Activated naive CD4-positive, alpha-beta T cell (primary cell): ENCODE results near the gene MAPK1IP1L.

ENCODE experiments used
- DNase-seq, 4 experiments: peaks; one replicate each; lab custom pipeline; 2025; lab: John Stamatoyannopoulos, UW

Gene MAPK1IP1L

DNA sequence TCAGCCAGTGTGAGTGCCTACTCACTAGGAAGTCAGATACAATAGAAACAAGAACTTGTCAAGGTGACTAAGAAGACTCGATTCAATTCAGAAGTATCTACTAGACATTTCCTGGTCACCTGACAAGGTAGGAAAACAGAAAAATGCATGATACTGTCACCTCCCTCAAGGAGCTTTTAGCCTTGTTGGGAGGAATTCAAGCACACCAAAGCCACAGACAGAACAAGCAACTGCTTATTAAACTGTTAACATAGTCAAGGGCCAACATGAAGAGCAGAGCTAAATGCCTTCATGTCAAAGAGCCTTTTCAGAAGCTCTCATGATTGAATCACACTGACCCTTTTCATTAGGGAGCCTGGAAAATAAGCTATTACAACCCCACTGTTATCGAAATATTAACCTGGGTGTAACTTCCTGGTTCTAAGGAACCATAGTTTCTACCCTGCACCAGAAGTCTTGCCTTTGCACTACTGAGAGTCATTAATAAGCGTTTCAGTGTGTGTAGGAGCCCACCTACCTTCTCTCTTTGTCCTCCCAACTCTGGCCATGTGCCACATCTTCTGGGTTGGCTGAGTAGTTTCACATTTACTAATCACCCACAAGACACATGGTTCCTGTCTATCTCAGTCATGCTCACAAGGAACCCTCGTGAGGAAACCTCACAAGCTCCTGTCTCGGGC lies 46.6 kb downstream of the MAPK1IP1L start:
- no peak for DNase-seq

DNA sequence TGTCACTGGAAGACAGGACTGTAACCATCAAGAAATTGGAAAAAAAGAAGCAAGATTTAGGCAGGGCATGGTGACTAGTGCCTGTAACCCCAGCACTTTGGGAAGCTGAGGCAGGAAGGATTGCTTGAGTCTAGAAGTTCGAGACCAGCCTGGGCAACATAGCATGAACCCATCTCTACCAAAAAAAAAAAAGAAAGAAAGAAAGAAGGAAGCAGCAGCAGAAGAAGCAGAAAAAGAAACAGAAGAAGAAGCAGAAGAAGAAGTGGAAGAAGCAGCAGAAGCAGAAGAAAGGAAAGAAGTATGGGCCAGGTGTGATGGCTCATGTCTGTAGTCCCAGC lies 47.1 kb downstream of the MAPK1IP1L start:
- DNase-seq: no peak

DNA sequence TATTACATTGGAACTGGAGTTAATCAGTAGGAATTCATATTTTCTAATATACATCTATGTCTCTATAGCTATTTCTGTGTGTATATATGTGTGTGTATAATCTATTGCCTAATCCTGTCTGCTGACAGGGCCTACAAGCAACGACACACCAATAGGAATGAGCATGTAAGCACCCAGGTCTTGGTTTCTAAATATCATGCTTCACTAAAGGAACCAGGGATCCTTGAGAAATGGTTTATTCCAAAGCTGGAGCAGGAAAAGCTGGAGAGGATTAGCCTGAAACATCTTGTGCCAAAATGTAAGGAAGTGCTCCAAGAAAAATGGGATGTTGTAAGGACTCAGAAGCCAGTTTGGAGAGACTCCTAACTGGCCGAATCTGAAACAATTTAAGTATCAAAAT lies 48.3 kb downstream of the MAPK1IP1L start:
- DNase-seq: no peak

DNA sequence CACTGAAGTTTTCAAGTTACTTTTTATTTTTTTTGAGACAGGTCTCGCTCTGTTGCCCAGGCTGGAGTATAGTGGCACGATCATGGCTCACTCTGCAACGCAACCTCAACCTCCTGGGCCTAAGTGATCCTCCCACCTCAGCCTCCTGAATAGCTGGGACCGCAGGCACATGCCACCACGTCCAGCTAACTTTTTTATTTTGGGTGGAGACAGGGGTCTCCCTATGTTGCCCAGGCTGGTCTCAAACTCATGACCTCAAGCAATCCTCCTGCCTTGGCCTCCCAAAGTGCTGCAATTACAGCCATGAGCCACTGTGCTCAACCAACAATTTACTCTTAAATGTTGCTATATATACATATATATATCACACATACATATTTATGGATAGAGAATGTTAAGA lies 50.3 kb downstream of the MAPK1IP1L start:
- no peak for DNase-seq

DNA sequence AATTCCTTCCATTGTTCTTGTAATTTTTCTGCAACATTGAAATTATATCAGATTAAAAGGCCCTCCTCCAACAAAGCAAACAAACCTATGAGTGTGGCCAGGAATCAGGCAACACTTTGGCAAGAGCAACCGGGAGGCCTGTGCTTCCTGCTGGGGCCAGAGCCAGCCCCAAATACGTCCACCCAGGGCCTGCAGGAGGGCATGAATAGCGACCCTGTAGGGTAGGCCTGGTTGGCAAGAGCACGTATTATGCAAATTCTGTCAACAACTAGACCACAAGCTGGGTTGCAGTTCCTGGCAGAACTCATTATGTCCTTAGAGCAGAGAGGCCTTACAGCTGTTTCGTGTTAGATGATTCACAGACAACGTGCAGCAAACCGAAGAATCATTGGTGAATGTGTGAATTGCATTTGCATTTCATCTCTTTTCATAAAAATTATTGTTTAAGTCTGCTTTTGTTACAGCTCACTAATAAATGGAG lies 50.7 kb downstream of the MAPK1IP1L start:
- DNase-seq: no peak

DNA sequence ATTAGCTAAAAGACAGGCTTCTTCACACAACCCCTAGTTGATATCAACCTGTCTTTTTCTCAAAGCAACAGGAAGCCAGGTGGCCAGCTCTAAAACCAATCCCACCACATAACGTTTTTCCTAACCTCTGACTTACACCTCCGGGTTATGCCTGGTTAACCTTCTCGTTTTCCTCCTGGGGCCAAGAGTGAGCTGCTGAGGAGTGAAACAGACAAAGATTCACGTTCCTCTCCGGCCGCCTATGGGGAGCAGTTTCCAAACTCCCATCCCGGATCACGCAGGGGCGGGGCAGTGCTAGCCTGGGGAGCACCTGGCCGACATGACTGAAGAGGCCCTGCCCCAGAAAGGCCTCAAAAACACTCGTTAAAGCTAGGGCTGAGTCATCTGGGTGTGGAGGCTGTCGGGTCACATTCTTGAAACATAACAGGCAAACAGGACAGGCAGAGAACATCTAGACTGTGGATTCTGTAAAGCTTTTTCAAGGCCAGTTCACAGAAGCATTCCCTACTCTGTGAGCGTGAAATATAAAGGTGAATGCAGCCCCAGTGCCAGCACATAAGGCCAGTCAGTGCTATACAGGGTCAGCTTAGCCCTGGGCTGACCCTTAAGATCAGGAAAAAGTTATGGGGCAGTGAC lies 51.7 kb downstream of the MAPK1IP1L start:
- peak in 1 of 4 experiments; percentile 3 for DNase-seq

DNA sequence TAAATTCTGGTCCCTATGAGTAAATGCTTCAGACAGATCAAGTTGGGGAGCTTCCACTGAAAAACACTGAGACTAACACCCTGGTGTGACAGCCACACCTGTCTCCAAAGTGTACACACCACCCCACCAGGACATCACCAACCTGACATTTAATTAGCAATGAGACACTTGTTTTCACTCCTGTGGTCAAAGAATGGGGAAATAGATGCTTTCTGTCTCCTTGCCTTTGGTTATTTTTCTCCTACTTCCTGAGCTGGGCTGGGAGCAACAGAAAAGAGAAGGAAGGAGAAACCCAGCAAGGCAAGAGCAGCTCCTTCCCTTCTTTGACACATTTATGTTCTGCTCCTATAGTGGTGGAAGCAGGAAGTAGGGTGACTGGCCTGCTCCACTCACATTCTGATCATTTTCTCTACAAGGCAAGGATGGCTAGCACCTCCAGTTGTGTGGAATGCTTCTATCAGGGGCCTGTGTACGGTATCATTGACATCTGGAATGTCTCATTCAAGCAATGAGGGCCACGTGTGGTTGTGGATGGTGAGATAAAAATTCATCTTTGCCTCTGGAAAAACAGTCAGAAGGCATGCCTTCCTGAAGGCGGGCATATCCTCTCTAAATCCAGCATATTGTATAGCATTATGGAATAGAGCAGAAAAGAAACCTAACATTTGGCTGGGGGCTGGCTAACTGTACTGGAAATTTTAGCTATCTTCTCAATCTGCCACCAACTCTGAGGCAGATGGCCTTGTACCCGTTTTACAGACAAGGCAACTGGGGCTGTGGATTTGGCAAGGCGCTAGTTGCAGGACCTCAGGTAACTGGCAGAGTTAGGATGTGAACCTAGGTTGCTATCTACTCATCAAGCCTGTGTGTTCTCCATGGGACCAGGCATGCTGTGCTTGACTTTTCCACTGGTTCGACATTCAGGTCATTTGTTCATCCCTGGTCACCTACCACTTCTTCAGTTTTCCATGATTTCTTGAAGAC lies 52.8 kb downstream of the MAPK1IP1L start:
- DNase-seq: no peak

DNA sequence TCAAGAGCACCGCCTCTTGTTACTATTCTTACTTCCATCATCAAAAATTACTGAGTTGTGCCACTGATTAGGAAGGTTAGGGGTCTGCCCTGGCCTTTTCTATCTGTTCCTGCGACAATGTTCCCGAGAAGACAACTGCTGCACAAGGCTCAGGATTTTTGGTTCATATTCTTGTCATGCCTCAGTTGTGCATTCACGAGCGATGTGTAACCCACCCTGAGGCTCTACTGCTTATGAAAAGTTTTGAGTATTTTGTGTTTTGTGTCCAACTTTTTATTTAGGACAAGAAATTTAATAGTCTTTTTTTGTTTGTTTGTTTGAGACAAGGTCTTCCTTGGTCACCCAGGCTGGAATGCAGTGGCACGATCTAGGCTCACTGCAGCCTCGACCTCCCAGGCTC lies 54.5 kb downstream of the MAPK1IP1L start:
- DNase-seq: no peak

DNA sequence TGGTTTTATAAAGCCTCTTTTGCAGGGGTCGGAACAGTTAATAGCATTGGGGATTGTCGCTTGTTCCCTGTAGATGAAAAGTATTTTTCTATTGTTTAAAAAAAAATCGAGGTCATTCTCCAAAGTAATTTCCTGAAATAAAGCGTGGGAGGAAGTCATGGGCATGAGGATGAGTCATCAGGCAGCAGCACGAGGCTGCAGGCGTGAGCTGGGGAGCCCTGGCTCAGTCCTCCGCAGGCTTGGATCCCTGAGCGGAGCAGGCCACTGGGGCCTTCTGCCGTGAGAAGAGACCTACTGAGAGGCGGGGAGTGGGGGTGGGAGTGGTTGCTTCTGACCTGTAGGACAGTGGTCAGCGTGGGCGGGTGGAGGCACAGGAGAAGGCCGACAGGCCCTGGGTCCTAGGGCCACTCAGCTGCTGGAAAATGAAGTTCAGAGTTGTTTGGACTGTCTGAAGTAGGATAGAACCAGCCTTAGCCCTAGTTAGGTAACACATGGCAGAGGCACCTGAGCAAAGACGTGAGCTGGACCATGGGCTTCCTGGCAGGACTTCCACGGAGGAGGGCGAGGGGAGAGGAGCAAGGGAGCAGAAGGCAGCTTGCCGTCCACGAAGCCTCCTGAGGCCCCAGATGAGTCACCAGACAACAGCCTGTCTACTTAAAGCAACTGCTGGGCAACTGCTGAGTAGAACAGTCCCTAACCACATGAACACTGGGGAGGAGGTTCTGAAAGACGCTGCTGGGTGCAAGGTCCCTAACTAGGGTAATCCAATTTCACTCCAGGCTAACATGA lies 56.5 kb downstream of the MAPK1IP1L start:
- no peak for DNase-seq

DNA sequence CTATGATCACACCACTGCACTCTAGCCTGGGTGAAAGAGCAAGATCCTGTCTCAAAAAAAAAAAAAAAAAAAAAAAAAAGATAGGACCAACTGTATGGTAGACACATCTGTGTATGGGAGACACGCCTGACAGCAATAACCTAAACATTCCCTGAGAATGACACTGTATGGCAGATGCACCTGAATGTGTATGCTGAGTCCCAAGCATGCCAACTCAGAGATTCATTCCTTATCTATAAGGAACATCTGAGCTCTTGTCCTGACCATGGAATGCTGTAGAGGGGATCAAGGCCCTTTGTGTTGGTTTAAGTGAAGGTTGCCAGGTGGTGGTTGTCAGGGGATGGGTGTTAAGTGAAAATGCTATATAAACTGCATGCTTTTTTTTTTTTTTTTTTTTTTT lies 58.4 kb downstream of the MAPK1IP1L start:
- DNase-seq: no peak

DNA sequence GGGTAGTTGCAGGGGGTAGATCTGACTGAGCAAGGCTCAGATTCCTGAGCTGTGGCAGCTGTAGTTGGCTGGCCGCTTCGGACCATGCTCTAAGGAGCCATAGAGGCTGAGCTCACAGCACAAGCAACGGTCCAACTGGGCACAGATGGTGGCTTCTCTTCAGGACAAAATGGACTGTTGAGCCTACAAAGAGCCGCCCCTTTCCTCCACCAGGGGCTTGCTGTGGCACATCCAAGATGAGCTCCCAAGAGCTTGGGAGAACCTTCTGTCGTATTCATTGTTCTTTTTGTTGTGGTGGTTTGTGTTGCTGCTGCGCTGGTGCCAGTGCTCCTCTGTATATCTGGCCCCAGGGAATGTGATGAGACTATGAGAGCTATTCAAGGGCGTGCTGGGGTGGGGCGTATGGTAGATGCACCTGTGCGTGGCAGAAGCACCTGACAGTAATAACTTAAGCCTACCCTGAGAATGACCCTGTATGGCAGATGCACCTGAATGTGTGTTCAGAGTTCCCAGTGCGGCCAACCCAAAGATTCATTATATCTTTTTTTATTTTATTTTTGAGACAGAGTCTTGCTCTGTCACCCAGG lies 59.8 kb downstream of the MAPK1IP1L start:
- DNase-seq: no peak

DNA sequence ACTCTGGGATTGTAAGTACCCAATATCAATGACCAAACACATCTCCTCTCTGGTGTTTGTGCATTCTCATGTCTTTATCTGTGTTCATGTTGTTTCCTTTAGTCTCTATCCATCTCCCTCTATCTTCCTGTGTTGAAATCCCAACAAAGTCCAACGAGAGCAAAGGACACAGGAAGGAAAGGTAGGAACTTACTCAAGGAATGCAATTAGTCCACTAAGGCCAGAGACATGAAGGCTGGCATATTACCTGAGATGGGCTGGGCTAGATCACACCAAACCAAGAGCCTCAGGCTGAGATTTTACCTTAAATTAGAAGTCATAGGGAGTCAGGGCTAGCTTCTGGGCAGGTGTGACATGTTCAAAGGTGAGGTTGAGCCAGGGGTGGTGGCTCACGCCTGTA lies 63.3 kb downstream of the MAPK1IP1L start:
- no peak for DNase-seq

DNA sequence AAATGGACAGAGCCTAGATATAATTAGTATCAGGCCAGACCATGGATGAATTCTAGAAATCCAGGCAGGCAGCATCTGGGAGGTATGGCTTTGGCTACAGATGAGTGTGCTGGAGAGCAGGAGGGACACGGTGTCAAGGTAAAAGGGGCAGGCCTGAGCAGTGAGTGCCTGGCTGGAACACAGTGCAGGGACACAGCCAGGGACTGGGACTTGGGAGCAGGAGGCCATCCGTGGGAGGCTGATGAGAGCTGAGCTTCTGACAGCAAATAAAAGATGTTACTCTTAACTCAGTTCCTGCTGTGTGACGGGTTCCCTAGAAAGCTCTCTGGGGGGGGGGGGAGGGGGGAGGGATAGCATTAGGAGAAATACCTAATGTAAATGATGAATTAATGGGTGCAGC lies 64.0 kb downstream of the MAPK1IP1L start:
- no peak for DNase-seq

DNA sequence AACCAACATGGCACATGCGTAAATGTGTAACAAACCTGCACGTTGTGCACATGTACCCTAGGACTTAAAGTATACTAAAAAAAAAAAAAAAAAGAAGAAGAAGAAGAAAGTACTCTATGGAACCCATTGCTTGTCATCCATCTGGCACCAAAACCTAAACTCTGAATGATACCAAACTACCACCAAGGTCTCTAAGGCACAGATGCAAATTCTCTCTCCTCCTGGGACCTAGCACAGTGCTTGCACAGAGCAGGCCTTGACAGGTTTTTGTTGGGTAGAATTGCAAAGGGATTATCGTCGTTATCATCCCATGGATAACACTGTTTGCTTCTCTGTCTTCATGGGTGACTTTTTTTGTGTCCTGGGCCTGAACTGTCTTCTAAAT lies 64.4 kb downstream of the MAPK1IP1L start:
- DNase-seq: no peak

DNA sequence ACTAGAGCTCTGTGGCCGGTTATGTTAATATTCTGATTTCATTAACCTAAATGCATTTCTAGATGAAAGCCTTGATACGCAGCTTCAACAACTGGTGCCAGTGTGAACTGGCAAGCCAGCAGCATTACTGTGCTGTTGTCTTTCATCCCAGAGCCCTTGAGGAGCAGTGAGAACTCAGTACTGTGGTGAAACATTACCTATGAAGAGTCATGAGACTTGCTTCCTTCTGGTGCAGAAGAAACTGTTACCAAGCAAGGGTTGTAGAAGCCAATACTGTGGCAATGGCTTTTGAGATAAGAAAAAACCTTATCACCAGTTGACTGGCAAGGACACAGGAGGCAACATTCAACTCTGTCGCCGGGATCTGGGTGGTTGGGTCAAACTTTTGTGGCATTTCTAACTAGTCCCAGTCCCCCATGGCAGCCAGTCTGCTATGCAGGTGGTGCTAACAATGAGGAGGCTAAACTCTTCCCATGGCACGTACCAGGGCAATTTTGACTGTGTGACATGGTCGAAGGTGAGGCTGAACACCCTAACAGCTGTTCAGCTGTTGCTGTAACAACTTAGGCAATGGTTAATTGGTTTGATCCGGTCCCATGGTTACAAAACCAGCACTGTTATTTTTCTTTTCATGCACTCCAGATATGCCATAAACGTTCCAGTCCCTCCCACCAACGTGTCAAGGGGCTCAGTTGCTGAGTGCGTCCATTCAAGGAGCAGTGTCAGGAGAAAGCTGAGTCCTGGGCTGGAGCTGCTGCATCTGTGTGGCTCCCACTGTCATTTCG lies 65.0 kb downstream of the MAPK1IP1L start:
- DNase-seq: no peak

DNA sequence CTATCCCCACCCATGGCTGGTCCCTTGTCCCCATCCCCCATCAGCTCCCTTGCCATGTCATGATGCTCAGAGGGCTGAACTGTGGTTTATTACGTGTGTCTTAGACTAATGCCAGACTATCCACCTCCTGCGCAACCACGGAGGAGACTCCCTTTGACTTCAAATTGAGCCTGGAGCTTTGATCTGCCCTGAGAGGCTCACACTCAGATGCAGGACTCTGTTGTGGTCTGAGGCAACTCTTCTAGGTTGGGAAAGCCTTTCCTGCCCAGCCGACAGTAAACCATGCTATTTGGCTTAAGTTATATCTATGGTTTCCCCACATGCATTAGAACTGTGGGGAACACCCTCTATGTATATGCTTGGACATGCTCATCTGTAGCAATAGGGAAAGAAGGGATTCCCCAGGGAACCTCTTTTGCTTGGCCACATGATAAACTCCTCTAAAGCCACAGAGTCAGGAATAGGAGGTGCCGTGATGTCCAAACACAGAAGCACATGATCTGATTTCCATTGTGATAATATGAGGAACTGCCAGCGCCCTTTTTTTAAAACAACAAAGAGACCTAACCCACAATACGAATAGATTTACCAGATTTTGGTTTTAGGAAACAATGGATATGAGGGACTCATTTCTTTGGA lies 66.5 kb downstream of the MAPK1IP1L start:
- no peak for DNase-seq

DNA sequence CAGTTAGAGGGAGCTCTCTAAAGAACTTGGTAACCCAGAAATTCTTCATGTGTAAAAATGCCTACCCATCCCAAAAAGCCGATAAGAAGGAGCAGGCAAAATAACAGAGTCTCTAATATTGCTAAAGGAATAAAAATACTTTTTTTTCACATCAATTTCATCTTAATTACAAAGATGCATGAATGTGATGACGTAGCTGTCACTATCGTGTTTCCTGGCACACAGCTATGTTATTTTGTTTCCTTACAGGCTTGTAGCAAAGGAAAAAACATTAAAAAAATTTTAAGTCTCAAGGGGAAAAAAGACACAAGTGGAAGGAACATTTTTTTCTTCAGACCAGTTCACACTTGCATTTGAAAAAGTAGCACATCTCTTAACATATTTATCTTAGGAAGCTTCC lies 67.3 kb downstream of the MAPK1IP1L start:
- DNase-seq: no peak
